Measurements from ENCODE around the gene PHF11.

DNA sequence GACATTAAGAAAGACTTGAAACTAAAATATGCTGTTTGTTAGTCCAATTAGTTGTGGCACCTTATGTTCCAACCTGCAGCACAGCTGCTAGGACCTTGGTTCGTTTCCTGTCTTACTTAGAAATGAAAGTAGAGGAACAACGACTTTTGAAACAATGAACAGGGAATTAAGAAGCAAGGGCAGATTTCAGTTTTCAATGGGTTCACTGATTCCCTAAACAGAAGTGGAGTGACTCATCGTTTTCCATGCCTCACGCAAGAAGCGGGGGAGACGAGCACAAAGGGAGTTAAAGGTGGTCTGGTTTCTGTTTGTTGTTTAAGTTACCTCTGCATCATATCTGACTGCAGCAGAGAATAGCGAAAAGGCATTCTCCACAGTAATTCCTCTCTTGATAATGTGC is 44.8 kb downstream of the PHF11 start:
- no peak for TF ChIP-seq POLR2A (IDR thresholded peaks at IDR 0.05; ENCODE audit: low read depth, low read length)
- TF ChIP-seq, protein P1, sequence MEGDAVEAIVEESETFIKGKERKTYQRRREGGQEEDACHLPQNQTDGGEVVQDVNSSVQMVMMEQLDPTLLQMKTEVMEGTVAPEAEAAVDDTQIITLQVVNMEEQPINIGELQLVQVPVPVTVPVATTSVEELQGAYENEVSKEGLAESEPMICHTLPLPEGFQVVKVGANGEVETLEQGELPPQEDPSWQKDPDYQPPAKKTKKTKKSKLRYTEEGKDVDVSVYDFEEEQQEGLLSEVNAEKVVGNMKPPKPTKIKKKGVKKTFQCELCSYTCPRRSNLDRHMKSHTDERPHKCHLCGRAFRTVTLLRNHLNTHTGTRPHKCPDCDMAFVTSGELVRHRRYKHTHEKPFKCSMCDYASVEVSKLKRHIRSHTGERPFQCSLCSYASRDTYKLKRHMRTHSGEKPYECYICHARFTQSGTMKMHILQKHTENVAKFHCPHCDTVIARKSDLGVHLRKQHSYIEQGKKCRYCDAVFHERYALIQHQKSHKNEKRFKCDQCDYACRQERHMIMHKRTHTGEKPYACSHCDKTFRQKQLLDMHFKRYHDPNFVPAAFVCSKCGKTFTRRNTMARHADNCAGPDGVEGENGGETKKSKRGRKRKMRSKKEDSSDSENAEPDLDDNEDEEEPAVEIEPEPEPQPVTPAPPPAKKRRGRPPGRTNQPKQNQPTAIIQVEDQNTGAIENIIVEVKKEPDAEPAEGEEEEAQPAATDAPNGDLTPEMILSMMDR (IDR thresholded peaks at IDR 0.05; ENCODE audit: extremely low read depth in 1 of 2, insufficient read depth in 1 of 2, low read depth in 1 of 2, low read length in 2 of 2), result no peak
- TF ChIP-seq EZH2 (IDR thresholded peaks at IDR 0.05; ENCODE audit: borderline replicate concordance, low read depth, low read length, severe bottlenecking), result no peak
- TF ChIP-seq POLR2AphosphoS5 (IDR thresholded peaks at IDR 0.05; ENCODE audit: insufficient read depth, low read depth, low read length), result no peak

Data from endothelial cell of umbilical vein (primary cell).